Activated CD4-positive, alpha-beta T cell treated with anti-CD3 and anti-CD28 coated beads for 48 hours (primary cell): Measurements from ENCODE around the gene WDR12.
"Not testable (repeated sequence)": the region's sequence is repeated elsewhere in the genome, so short reads cannot be mapped to it uniquely, and the experiment has no call there.

Experiments used
- DNase-seq: peaks from one replicate; pipeline ENCODE4 v3.0.0-alpha.2; 2020

WDR12 gene

GRCh38 chr2:202911512-202912341 lies at the start of gene WDR12, which contains the start of gene CARF:
Gene WDR12 (minus strand): TSS chr2:202911673. CDS start chr2:202911476, 197 bp downstream.
Gene CARF (plus strand): TSS chr2:202912275. CDS start chr2:202941903, 29,628 bp downstream.
- DNase-seq: peak; percentile 93

DNA sequence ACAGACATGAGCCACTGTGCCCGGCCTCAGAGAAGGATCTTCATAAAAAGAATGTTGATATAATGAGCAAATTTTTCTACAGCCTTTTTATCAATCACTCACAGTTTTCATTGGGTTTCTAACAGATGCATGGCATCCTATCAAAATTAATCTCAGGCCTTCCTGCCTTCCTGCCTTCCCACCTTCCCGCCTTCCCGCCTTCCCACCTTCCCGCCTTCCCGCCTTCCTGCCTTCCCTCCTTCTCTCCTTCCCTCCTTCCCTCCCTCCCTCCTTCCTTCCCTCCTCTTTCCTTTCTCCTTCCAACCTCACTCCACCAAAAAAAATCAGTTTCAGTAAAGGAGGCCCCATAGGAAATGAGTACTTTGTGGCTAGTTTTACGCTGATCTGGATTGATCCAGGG lies 49.1 kb upstream of the WDR12 start:
- DNase-seq: no peak

DNA sequence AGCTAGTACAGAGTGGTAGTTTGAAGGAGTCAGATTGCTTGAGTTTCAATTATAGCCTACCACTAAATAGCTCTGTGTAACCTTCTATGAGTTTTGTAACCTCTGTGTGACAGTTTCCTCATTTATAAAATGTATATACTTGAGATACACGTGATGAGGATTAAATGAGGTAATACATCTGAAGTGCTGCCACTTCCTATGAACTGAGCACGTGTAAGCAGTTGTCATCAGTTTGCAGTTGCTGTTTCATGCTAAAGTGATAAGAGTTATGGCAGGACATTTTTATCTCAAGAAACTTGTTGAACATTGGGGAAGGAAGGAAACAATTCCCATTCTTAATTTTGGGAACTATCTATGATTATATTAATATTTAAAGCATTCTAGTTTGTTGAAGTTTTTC lies 39.1 kb upstream of the WDR12 start:
- DNase-seq: no peak

DNA sequence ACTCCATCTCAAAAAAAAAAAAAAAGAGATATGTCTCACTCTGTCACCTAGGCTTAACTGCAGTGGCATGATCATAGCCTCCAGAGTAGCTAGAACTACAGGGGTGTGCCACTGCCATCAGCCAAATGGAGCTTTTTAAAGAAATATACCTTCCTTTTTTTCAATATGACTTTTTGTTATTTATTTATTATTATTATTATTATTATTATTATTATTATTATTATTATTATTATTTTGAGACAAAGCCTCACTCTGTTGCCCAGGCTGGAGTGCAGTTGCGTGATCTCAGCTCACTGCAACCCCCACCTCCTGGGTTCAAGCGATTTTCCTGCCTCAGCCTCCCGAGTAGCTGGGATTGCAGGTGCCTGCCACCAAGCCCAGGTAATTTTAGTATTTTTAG lies 37.9 kb upstream of the WDR12 start:
- DNase-seq: not testable (repeated sequence)

DNA sequence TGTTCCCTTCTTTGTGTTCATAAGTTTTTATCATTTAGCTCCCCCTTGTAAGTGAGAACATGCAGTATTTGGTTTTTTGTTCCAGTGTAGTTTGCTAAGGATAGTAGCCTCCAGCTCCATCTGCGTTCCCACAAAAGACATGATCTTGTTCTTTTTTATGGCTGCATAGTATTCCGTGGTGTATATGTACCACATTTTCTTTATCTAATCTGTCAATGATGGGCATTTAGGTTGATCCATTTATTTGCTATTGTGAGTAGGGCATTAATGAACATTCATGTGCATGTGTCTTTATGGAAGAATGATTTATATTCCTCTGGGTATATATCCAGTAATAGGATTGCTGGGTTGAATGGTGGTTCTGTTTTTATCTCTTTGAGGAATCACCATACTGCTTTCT lies 34.0 kb upstream of the WDR12 start:
- no peak for DNase-seq

GRCh38 chr2:202944816-202945215 lies 33.3 kb upstream of the WDR12 start:
- DNase-seq: no peak

DNA sequence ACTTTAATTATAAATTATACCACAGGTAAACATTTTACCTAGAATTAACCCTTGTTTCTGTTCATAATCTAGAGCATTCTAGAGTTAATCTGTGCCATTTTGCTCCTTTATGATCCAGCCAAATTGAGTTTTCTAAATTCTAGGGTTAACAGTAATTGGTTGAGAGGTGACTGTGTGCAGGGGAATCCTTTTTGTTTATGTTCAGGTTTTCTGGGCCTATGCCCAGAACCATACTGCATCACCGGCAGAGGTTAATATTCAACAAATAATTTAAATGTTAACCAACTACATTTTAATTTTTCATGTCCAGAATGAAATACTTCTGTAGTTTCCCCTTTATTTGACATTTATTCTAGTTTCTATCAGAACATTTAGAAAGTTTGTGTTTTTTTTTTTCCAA lies 32.9 kb upstream of the WDR12 start:
- DNase-seq: no peak

DNA sequence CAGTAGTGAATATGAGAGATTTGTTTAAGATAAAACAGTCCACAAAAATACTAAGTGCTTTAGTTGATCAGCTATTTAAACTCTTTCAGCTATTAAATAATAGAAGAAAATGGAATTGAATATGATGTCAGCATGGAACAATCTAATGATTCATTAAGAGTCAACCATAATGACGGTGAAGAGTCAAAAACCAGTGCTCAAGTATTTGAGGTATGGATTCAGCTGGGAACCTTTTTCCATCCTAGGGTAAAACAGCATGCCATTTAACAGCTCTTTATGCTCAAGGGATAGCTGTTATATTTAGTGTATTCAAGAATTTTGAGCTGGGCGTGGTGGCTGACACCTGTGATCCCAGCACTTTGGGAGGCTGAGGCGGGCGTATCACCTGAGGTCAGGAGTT lies 30.3 kb upstream of the WDR12 start:
- DNase-seq: no peak

DNA sequence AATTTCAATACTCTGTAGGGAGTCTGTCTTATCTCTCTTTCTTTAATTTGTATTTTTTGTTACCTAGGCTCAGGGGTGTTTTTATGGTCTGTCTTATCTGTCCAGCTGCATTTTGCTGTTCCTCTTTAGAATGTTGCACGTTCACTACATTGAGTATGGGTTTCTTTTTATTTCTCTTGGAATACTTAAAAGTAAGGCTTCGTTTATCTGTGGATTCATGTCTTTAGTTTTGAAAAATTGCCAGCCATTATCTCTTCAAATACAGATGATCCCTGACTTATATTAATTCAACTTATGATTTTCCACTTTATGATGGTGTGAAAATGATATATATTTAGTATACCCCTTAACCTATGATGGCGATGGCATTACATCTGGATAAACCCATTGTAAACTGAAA lies 27.5 kb upstream of the WDR12 start:
- DNase-seq: no peak

DNA sequence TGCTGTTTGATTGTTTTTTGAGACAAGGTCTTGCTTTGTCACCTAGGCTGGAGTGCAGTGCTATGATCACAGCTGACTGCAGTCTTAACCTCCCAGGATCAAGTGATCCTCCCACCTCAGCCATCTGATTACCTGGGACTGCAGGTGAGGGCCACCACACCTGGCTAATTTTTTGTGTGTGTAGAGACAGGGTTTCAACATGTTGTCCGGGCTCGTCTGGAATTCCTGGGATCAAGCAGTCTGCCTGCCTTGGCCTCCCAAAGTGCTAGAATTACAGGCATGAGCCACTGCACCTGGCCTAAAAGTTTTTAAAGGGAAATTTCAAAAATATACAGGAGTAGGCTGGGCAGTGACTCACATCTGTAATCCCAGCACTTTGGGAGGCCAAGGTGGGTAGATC lies 23.0 kb upstream of the WDR12 start:
- DNase-seq: no peak

DNA sequence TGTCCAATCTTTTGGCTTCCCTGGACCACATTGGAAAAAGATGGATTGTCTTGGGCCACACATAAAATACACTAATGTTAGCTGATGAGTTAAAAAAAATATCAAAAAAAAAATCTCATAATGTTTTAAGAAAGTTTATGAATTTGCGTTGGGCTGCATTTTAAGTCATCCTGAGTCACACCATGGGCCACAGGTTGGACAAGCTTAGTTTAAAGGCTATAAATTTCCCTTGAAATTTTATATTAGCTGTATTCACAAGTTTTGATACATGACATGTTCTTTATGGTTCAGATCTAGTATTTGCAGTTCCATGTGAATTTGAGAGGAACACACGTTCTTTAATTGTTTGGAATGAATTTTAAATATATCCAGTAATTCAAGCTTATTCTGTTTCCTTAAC lies 22.5 kb upstream of the WDR12 start:
- no peak for DNase-seq

GRCh38 chr2:202933139-202933510 lies 21.7 kb upstream of the WDR12 start:
- DNase-seq: no peak

GRCh38 chr2:202932425-202933138 lies 21.1 kb upstream of the WDR12 start:
- DNase-seq: no peak

DNA sequence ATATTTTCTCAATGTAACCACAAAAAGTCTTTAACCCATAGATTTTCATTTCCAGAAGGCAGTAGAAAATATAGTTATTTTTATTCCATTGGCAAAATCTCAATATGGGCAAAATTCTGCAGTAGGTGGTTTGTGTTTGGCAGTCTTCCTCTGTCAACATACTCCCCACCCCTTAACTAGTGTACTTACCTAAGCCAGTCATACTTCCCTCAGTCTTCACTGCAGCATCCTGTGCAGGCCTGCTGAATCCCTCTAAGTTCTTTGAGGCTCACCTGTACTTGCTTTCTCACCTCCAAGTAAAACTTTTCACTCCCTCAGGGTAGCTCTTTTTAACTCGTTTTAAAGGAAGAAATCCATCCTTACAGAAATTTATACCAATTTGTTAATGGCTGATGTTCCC lies 7.4 kb upstream of the WDR12 start:
- no peak for DNase-seq

DNA sequence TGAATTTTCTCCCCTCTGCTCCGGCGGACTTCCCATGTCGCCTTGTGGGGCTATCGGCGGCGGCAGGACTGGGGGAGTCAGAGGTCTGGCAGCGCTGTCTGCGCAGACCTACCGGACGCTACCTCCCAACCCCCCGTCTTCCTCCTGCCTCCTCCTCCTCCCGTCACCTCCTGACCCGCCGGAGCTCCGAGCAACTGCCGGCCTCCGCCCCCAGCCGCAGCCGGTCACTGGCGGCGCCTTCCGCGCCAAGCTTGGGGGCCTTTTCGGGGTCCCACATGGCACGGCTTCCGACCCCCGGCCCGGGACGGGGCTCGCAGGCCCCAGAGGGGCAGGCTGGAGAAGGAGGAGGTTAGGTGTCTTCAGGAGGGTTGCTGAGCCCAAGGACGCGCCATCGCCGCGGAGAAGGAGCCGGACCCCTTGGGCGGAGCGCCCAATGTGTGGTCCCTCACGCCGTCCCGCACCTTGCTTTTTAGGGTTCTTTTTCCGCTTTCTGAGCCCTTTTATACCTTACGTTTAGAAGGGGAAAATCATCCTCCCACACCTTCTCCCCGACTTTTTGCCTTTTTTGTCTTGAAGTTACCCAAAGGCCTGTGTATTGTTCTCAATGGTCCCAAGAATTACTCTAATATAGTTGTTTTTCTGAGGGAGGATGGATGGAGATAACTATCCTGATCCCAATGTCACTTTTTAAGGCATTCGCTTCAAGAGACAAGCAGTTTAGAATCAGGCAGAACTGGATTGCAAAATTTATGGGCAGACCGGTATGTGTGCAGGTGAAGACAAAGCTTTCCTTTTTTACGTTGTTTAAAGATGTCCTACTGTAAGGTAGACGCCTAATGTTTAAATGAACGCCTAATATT lies 1.1 kb upstream of the WDR12 start:
- DNase-seq: not testable (repeated sequence)

- no peak for DNase-seq
Measured at GRCh38 chr2:202911203-202911511, 316 bp downstream of the WDR12 start.

DNA sequence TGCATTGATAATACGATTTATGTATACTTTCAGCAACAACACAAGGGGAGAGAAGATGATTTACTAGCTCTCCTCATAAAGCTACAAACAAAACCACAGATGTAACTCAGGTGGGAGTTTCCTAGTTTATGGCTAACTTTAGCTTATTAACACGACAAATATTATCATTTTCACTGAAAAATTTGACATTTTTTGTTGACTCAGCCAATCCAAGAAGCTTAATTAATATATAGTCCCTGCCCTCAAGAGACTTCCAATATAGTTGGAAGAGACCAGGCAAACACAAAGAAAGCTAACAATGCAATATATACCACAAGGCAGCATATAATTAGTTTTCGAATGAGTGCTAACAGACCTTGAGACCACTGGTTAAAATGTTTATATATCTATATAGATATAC lies 775 bp downstream of the WDR12 start:
- DNase-seq: no peak

GRCh38 chr2:202910250-202910649 lies 1.2 kb downstream of the WDR12 start:
- DNase-seq: not testable (repeated sequence)

GRCh38 chr2:202909394-202910192 lies 1.9 kb downstream of the WDR12 start:
- no peak for DNase-seq

DNA sequence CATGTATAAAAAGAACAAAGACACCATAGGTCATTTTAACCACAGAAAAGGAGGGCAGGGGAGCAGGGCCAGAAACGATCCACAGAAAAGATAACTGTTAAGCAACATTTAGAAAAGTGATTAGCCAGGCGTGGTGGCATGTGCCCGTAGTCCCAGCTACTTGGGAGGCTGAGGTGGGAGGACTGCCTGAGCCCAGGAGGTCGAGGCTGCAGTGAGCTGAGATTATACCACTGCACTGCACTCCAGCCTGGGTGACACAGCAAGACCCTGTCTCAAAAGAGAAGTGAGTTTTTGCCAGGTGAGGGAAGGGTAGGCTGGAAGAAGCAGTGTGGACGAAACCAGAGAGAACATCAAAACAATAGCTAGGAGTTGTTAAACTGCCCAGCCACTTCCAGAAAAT lies 3.3 kb downstream of the WDR12 start:
- DNase-seq: no peak

DNA sequence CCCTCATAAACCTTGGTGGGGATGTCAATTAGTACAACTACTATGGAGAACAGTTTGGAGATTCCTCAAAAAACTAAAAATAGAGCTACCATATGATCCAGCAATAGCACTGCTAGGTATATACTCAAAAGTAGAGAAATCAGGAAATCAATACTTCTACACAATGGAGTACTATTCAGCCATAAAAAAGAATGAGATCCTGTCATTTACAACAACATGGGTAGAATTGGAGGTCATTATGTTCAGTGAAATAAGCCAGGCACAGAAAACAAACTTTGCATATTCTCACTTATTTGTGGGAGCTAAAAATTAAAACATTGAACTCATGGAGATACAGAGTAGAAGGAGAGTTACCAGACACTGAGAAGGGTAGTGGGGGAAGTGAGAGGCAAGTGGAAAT lies 6.0 kb downstream of the WDR12 start:
- DNase-seq: not testable (repeated sequence)

DNA sequence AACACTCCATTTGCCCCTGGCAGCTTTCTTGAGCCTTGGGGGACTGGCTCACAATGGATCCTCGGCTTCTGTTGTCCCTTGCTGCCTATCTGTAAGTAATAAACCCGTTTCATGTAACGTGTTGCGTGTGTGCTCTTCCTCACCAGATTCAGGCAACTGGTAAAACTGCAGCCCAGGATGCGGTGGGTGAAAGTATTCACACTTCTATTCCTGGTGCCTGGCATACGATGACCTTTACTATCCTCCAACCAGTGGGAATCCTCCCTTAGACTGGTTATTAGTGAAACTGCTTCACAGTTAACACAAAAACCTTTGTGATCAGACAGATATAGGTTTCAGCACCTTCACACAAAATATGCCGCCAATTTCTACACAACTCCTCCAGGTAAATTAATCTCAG lies 26.3 kb downstream of the WDR12 start:
- DNase-seq: no peak
